Limb (tissue), 2 donors: ENCODE data around the gene HNRNPU.

ENCODE experiments used
- DNase-seq, 2 donors: peaks; one replicate each; pipeline ENCODE4 v3.0.0-alpha.2; 2016; ENCODE audit errors: extremely low spot score in 2 of 2

Gene HNRNPU

GRCh38 chr1:244864253-244865027 lies at the start of gene HNRNPU:
TSS of gene HNRNPU (minus strand) at chr1:244864543. CDS start at chr1:244864307, 236 bp downstream.
- peak; percentile 97 to 99 for DNase-seq

DNA sequence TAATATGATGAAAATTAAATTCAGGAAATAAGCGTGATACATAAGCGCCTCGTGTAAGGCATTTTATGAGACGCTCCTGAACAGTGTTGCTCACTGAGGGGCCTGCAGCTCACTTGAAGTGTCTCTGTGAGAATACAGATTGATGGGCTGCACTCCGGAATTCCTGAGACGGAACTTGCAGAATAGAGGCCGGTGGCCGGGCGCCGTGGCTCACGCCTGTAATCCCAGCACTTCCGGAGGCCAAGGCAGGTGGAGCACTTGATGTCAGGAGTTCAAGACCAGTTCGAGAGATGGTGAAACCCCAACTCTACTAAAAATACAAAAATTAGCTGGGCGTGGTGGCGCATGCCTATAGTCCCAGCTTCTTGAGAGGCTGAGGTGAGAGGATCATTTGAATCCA lies 49.5 kb upstream of the HNRNPU start:
- no peak for DNase-seq

DNA sequence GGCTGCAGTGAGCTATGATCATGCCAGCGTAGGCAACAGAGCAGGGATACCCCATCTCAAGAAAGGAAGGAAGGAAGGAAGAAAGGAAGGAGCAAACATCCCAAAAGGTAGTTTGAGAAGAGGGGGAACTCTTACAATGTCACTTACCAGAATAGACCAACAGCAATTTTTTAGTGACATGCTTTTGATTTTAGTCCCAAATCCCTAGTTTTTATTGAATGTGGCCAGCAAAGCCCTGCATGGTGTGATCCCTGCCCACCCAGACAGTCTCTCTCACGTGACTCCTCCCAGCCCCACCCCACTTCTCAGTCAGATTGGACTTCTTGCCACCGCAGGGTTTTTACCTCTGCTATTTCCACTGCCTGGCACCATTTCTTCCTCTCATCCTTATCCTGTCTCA lies 39.8 kb upstream of the HNRNPU start:
- DNase-seq = no peak

DNA sequence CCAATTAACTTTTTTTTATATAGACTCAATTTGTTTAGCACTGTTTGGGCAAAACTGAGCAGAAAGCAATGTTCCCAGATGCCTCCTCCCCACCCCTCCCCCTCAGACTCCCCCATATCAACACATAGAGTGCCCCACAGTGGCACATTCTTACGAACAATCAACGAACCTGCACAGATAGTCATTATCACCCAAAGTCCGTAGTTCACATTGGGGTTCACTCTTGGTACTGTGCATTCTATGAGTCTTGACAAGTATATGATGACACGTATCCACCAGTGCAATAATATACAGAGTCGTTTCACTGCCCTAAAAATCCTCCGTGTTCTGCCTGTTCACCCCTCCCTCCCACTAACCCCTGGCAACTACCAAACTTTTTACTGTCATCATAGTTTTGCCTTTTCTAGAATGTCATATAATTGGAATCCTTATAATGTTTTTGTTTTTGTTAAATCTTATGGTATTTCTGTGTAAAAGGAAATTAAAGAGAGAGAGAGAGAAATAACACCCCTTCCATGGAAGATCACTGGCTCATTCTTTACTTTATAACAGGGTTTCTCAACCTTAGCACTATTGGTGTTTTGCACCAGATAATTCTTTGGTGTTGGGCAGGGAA lies 37.2 kb upstream of the HNRNPU start:
- DNase-seq = no peak

GRCh38 chr1:244897476-244898254 lies 33.3 kb upstream of the HNRNPU start:
- DNase-seq = no peak

GRCh38 chr1:244896550-244896949 lies 32.2 kb upstream of the HNRNPU start:
- no peak for DNase-seq

DNA sequence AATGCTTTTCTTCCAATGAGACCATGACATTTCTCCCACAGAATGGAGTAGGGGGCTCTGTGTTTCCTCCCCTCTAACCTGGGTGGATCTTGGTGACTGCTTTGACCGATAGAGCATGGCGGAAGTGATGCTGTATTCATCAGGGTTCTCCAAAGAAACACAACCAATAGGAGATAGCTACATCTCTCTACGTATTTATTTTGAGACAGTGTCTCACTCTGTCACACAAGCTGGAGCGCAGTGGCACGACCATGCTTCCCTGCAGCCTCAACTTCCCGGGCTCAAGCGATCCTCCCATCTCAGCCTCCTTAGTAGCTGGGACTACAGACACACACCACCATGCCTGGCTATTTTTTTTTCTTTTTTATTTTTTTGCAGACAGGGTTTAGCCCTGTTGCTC lies 29.5 kb upstream of the HNRNPU start:
- no peak for DNase-seq

DNA sequence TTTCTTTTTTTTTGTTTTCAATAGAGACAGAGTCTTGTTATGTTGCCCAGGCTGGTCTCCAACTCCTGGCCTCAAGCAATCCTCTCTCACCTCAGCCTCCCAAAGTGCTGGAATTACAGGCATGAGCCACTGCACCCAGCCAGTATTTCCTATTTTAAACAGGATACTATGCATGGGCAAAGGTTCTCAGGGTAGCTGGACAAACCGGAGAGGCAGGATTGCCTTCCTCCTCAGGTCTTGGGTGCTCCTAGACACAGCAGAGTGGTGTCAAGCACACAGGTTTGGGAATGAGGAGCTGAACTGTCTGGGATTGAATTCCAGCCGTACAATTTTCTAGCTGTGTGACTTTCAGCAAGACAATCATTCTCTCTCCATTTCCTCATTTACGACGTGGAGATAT lies 22.9 kb upstream of the HNRNPU start:
- no peak for DNase-seq

DNA sequence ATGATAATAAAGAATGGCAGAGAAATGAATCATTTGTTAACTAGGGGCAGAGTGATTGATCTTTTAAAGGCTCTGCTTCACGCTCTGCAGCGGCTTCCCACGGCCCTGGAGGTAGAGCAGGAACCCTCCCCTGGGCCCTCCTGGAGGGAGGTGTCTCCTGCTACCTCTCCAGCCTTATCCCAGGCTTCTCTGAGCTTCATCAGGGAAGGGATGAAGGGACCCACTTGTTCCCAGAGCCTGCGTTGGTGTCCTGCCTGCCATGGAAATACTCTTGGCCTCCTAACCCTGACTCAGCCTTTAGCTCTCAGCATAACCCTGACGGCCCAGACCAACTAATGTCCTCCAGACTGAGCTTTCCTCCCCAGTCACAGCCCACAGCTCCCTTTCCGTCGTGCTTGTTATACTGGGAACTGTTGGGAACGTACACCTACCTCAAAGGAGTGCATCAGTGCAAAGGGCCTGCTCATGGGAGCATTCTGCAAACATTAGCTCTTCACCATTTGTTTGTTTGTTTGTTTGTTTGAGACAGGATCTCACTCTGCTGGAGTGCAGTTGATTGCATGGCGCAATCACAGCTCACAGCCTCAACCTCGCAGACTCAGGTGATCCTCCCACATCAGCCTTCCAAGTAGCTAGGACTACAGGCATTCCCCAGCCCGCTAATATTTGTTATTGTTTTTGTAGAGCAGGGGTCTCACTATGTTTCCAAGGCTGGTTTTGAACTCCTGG lies 17.4 kb upstream of the HNRNPU start:
- DNase-seq = no peak

DNA sequence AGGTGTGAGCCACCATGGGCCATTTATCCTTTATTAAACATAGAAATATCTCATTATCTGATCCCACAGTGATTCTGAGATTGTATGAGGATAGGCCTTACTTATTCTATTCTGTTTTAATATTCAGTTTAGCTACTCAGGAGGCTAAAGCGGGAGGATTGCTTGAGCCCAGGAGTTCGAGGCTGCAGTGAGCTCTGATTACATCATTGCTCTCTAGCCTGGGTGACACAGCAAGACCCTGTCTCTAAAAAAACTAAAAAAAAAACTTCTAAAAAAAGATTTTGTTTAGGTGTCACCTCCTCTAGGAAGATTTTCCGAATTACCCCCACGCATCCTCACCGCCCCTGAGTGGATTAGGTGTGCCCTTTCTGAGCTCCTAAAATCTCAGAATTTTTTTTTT lies 14.3 kb upstream of the HNRNPU start:
- DNase-seq = no peak

DNA sequence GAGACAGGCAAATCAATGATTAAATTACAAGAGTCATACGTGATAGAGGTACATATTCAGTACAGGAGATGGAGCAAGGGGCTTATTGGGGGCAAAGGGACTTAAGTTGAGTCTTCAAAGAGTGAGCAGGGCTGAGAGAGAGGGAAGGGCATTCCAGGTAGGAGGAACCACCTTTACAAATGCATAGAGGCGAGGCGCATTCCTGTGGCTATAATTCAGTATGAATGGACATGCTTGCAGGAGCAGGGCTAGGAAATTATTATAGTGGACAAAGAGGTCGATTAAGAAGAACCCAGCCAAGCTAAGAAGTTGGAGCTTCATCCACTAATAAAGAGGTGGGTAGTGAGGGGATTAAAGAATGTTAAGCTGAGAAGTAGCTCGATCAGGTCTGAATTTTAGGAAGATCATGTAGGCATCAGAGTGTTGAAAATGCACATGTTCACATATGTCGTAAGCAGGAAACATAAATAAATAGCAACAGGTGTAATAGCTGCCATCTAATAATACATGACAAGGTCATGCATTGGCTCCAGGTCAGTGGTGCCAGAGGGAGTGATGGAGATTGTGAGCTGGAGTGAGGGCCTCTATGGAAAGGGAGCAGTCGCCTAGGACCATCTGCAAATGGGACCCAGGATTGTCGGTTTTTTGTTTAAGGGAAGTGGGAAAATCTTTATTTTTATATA lies 12.0 kb upstream of the HNRNPU start:
- no peak for DNase-seq

GRCh38 chr1:244874974-244875579 lies 10.7 kb upstream of the HNRNPU start:
- no peak for DNase-seq

GRCh38 chr1:244869950-244870349 lies 5.6 kb upstream of the HNRNPU start:
- no peak for DNase-seq

GRCh38 chr1:244869364-244869827 lies 5.1 kb upstream of the HNRNPU start:
- DNase-seq = no peak

DNA sequence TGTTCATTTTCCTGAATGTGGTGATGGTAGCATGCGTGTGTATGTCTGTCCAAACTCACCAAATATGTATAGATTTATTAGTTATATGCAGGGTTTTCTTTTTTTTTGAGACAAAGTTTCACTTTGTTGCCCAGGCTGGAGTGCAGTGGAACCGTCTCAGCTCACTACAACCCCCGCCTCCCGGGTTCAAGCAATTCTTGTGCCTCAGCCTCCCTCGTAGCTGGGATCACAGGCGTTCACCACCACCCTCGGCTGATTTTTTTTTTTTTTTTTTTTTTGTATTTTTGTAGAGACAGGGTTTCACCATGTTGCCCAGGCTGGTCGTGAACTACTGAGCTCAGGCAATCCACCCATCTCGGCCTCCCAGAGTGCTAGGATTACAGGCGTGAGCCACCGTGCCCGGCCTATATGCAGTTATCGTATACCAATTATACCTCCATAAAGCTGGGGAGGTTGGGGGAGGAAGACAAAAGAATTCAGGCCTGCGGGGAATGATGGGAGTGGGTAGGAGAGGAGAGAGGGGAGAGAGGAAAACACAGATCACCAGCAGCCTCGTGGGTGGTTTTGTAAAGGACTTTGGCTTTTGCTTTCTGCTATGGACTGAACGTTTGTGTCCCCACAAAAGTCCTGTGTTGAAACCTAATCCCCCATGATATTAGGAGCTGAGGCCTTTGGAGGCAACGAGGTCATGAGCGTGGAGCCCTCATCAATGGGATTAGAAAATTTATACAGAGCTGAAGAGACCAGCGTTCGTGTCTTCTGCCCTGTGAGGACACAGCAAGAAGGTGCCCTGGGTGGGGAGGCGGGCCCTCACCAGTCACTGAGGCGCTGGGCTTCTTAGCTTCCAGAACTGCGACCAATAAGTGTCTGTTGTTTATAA lies 4.4 kb upstream of the HNRNPU start:
- no peak for DNase-seq

DNA sequence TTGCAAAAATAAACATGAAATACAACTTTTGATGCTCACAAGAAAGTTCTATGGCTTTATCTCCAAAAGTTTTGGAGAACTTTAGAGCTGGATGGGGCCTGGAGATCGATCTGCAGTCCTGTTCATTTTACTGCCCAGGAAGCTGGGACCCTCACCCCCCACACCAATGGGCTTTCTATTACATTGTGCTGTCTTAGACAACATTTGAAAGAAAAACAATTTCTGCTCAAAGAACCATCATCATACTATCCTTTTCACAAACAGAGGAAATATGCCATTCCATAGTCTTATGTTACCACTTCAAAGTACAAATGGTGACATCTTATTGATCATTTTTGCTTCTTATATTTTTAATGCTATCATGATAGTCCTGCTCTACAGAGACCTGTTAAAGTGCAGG lies 2.0 kb upstream of the HNRNPU start:
- DNase-seq = no peak

DNA sequence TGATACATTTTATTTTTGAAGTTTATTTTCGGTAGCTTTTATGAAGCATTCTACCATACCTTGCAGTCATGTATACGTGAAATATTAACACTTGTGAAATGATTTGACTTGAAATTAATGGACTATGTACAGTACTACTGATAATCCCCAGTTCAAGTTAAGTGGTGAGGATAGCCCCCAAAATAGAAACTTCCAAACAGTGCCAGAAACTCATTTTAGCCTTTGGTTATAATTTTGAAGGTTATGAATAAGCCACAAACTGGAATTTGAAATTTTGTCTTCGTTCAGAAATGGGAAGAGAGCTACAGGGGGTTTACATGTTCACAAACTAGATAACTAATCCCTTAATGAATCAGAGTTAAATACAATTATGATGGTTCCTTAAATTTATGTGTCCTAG lies 1.5 kb upstream of the HNRNPU start:
- no peak for DNase-seq

DNA sequence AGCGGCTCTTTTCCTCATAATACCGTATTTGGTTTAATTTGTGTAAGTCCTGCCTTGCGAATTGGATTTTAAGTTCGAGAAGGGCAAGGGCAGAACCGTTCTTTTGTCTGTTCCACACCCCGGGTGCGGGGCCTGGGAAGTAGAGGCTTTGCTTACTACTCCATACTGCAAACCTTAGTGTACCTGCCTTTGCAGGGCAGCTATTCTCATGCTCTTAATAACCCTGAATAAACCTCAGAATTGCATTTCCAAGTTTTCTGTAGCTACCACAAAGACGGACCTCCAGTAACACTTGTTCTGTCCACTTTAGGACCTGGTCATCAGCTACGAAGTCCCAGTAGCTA lies 657 bp upstream of the HNRNPU start:
- peak in 1 of 2 donors; percentile 75 for DNase-seq

DNA sequence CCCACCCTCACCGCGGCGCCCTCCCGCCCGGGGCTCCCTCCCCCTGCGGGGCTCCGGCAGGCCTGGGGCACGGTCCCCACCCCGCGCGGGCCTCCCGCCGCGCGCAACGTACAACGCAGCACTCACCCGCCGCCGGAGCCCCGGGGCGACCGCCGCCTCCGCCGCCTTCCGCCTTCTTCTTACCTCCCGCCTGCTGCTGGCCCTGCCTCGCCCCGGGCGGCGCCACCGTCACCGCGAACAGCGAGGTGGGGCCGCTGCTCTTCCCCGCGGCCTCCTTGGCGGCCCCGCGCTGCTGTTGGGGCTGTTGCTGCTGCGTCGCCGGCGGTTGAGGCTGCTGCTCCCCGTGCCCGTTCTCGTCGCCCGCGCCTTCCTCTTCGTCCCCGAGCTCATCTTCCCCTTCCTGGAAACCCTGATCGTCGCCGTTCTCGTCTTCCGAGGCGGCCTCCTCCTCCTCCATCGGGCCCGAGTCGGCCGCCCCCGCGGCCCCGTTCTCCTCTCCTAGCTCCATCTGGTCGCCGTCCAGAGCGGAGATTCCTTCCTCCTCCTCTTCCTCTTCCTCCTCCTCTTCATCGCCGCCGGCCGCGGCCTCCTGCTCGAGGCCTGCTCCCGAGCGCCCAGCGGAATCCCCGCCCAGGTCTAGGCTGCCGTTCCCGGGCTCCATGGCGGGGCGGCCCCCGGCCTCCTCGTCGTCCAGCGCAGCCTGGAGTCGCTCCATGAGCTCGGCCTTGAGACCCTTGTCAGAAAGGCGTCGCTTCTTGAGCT lies 671 bp downstream of the HNRNPU start:
- DNase-seq = no peak
